HepG2 (cell line): ENCODE data around the gene GADD45B. TPM values are rescaled to one million over a fixed set of nuclear protein-coding genes. Genes with fewer than 3 reads are reported as not detected.
A peak's percentile ranks its signal among the peaks of the same experiment; 100 is the strongest.

Experiments
- ATAC-seq: fragments of 200-7000 bp; cut with Tn5 transposase; 3 replicates; pipeline ENCODE4 v1.9.1; 2020; ENCODE audit warnings: mild to moderate bottlenecking, moderate library complexity
- BruUV-seq: library from RNA; stranded (reverse); fragments of 400-500 nt; replicated peaks from 2 replicates; lab custom pipeline; 2021; lab: Mats Ljungman, UMichigan
- CTCF ChIA-PET: fragments of 300-600 bp; formaldehyde crosslinking; extraction: SDS; loops from one replicate; lab custom pipeline; 2021; ENCODE audit warnings: low total read pairs, inconsistent platforms, low intra/inter-chr PET ratio; lab: Yijun Ruan, JAX
- POLR2A ChIA-PET: fragments of 350-600 bp; sonication (Branson Sonifier 250); formaldehyde crosslinking; loops from one replicate; lab custom pipeline; 2020; ENCODE audit warnings: antibody characterized with exemption, inconsistent platforms; lab: Yijun Ruan, JAX
- DNase-seq: peaks from one replicate; pipeline ENCODE4 v3.0.0-alpha.2; 2015; ENCODE audit warnings: low spot score
- FAIRE-seq: peaks from 3 replicates; lab custom pipeline; 2011; peaks lifted over from hg19 to GRCh38; lab: Jason Lieb, UNC
- H2AFZ ChIP-seq: one replicate; pipeline ENCODE4 v1.6.1; 2011; ENCODE audit warnings: low read length, inconsistent platforms
- H3K27ac ChIP-seq: fragments of 300-600 bp; 3 replicates; pipeline ENCODE4 v1.8.0; 2011; ENCODE audit warnings: mixed run types, mild to moderate bottlenecking, mixed read lengths, low read length, inconsistent platforms; ENCODE audit not compliant: insufficient read depth; ENCODE audit errors: extremely low read length
- H3K27me3 ChIP-seq, 2 experiments: fragments of 200-600 bp in 1 of 2; 2 replicates in 1 of 2; 3 replicates in 1 of 2; pipeline versions ENCODE4 v1.6.0 to v1.8.0; 2011; ENCODE audit warnings: low read length in 2 of 2, mild to moderate bottlenecking in 2 of 2, moderate library complexity in 2 of 2, inconsistent platforms in 1 of 2; ENCODE audit not compliant: insufficient read depth in 2 of 2, control insufficient read depth in 1 of 2
- H3K36me3 ChIP-seq, 2 experiments: fragments of 200-600 bp in 1 of 2; replicated peaks in 1 of 2; 2 replicates in 1 of 2; 3 replicates in 1 of 2; pipeline versions ENCODE4 v1.5.1 to v1.8.0; 2011; ENCODE audit warnings: low read length in 2 of 2, inconsistent platforms in 1 of 2; ENCODE audit not compliant: insufficient read depth in 2 of 2, control insufficient read depth in 1 of 2
- H3K4me1 ChIP-seq: 2 replicates; pipeline ENCODE4 v1.5.1; 2012; ENCODE audit warnings: low read length, inconsistent platforms; ENCODE audit not compliant: insufficient read depth
- H3K4me2 ChIP-seq: 2 replicates; pipeline ENCODE4 v1.6.0; 2011; ENCODE audit warnings: low read depth, low read length, inconsistent platforms
- H3K4me3 ChIP-seq, 3 experiments: fragments of 200-600 bp in 1 of 3; sonication (generic), shearing (Covaris generic) in 1 of 3; replicated peaks in 1 of 3; 2 replicates each; pipeline ENCODE4 v1.5.1; 2011 to 2016; ENCODE audit warnings: low read length in 3 of 3, inconsistent platforms in 2 of 3, low read depth in 2 of 3, mild to moderate bottlenecking in 2 of 3, control low read depth in 1 of 3, mixed read lengths in 1 of 3; ENCODE audit not compliant: insufficient read depth in 1 of 3
- H3K79me2 ChIP-seq: one replicate; pipeline ENCODE4 v1.6.1; 2011; ENCODE audit warnings: low read length, inconsistent platforms; ENCODE audit not compliant: insufficient read depth
- H3K9ac ChIP-seq: 2 replicates; pipeline ENCODE4 v1.6.0; 2011; ENCODE audit warnings: mild to moderate bottlenecking, low read depth, low read length, inconsistent platforms; ENCODE audit not compliant: insufficient read depth
- H3K9me3 ChIP-seq: 2 replicates; pipeline ENCODE4 v1.5.1; 2012; ENCODE audit warnings: mild to moderate bottlenecking, low read length
- H4K20me1 ChIP-seq: 2 replicates; pipeline ENCODE4 v1.6.0; 2011; ENCODE audit warnings: inconsistent platforms, mild to moderate bottlenecking, low read length, moderate library complexity; ENCODE audit not compliant: insufficient read depth
- ATF7 ChIP-seq, 2 experiments: fragments of 450-650 bp in 1 of 2; sonication (generic) in 1 of 2; formaldehyde crosslinking in 1 of 2; IDR thresholded peaks; 2 replicates each; pipeline versions ENCODE4 v1.4.0 to v1.6.1; 2016 to 2020; ENCODE audit warnings: antibody characterized with exemption in 1 of 2, mild to moderate bottlenecking in 1 of 2, missing genetic modification reagents in 1 of 2
- DBP ChIP-seq: sonication (generic); formaldehyde crosslinking; IDR thresholded peaks from 2 replicates; pipeline ENCODE4 v1.4.0; 2020; ENCODE audit warnings: missing genetic modification reagents; ENCODE audit errors: not compliant biosample characterization
- MAZ ChIP-seq, 2 experiments: sonication (generic) in 1 of 2; formaldehyde crosslinking in 1 of 2; IDR thresholded peaks; 2 replicates each; pipeline versions ENCODE4 v1.5.0 to v1.6.1; 2012 to 2020; ENCODE audit warnings: low read depth in 2 of 2, mild to moderate bottlenecking in 2 of 2, borderline replicate concordance in 1 of 2, improper control_type of control experiment in 1 of 2, low read length in 1 of 2, missing genetic modification reagents in 1 of 2, moderate library complexity in 1 of 2
- ONECUT2 ChIP-seq: sonication (generic); formaldehyde crosslinking; IDR thresholded peaks from 2 replicates; pipeline ENCODE4 v1.4.0; 2020; ENCODE audit warnings: missing genetic modification reagents
- ZNF264 ChIP-seq: sonication (generic); formaldehyde crosslinking; IDR thresholded peaks from 2 replicates; pipeline ENCODE4 v1.4.0; 2020; ENCODE audit warnings: missing genetic modification reagents
- ZNF704 ChIP-seq: sonication (generic); formaldehyde crosslinking; IDR thresholded peaks from 2 replicates; pipeline ENCODE4 v1.8.1; 2023; ENCODE audit warnings: mild to moderate bottlenecking, inconsistent platforms, moderate library complexity, missing genetic modification reagents, borderline replicate concordance
- ZNF781 ChIP-seq: sonication (generic); formaldehyde crosslinking; IDR thresholded peaks from 2 replicates; pipeline ENCODE4 v1.5.1; 2020; ENCODE audit warnings: borderline replicate concordance, mild to moderate bottlenecking, missing genetic modification reagents; ENCODE audit errors: not compliant biosample characterization
- ZNF784 ChIP-seq: sonication (generic); formaldehyde crosslinking; IDR thresholded peaks from 2 replicates; pipeline ENCODE4 v1.5.1; 2020; ENCODE audit warnings: missing genetic modification reagents, mild to moderate bottlenecking, borderline replicate concordance
- WGBS: methylation state at CpG from one replicate; pipeline ENCODE4 v1.1.6; 2017; ENCODE audit warnings: low lambda C conversion rate; 5-methylcytosine and 5-hydroxymethylcytosine counted together
- in situ Hi-C: cut with HindIII; loops from 2 replicates; pipeline ENCODE4 v1.10.0; 2017; ENCODE audit warnings: low pct_unique_long_range_greater_than_20kb; ENCODE audit not compliant: extremely low pct_ligation_motif_present
- intact Hi-C: fragments of 100-400 bp; cut with micrococcal nuclease; formaldehyde crosslinking; loops from one replicate; pipeline ENCODE4 v1.10.0; 2022; ENCODE audit not compliant: unreplicated experiment
- polyA plus RNA-seq, 8 experiments: library from polyadenylated mRNA; depleted of rRNA in 3 of 8; stranded (reverse) in 7 of 8; unstranded in 1 of 8; fragments of >200 nt; fragmentation: Illumina TruSeq in 4 of 8; extraction: Trizol in 4 of 8; gene quantifications; 2 replicates each; pipeline versions ENCODE4 v1.2.1 to v1.2.3, GENCODE V29; 2011 to 2016; ENCODE audit warnings: low read depth in 4 of 8, missing spikeins in 1 of 8, mixed read lengths in 1 of 8; ENCODE audit not compliant: insufficient read depth in 1 of 8
- total RNA-seq, 5 experiments: library from RNA; depleted of rRNA; stranded (reverse); fragments of >200 nt; fragmentation: Illumina TruSeq; extraction: Trizol; gene quantifications; 2 replicates each; pipeline ENCODE4 v1.2.3, GENCODE V29; 2016; ENCODE audit warnings: low read depth in 1 of 5
- TF ChIP-seq, protein P1 (sequence below): sonication (generic); formaldehyde crosslinking; IDR thresholded peaks from one replicate; pipeline ENCODE4 v1.5.1; 2020; ENCODE audit warnings: mild to moderate bottlenecking, missing genetic modification reagents; ENCODE audit errors: not compliant biosample characterization

Gene GADD45B
- total and polyA plus RNA-seq, 2 of the 13 experiments (the other 11 are each of a cell fraction or from before 2014, with no cell fraction given): 4.6 to 34.1 TPM

- peak overlapping the region; percentile 79 for H3K4me2 ChIP-seq
- 0 out of 2 replicates have a peak, but pooled peaks have one; percentile 55 for TF ChIP-seq ZNF264 (CRISPR knock-in tag)
- peak; percentile 85 for TF ChIP-seq ONECUT2 (CRISPR knock-in tag)
- no peak for TF ChIP-seq MAZ (IDR thresholded peaks at IDR 0.05; ENCODE audit: borderline replicate concordance, low read depth, low read length)
- no peak for TF ChIP-seq MAZ (CRISPR knock-in tag; IDR thresholded peaks at IDR 0.05; ENCODE audit: low read depth)
- TF ChIP-seq DBP (CRISPR knock-in tag): no peak
- TF ChIP-seq ZNF784 (CRISPR knock-in tag): no peak
- TF ChIP-seq ATF7 (IDR thresholded peaks at IDR 0.05): no peak; the same call in 1 of the 2 replicates
- TF ChIP-seq ATF7 (CRISPR knock-in tag; IDR thresholded peaks at IDR 0.05): peak; percentile 69; the same call in 1 of the 2 replicates
- TF ChIP-seq ZNF704 (CRISPR knock-in tag): no peak
- TF ChIP-seq, protein P1, sequence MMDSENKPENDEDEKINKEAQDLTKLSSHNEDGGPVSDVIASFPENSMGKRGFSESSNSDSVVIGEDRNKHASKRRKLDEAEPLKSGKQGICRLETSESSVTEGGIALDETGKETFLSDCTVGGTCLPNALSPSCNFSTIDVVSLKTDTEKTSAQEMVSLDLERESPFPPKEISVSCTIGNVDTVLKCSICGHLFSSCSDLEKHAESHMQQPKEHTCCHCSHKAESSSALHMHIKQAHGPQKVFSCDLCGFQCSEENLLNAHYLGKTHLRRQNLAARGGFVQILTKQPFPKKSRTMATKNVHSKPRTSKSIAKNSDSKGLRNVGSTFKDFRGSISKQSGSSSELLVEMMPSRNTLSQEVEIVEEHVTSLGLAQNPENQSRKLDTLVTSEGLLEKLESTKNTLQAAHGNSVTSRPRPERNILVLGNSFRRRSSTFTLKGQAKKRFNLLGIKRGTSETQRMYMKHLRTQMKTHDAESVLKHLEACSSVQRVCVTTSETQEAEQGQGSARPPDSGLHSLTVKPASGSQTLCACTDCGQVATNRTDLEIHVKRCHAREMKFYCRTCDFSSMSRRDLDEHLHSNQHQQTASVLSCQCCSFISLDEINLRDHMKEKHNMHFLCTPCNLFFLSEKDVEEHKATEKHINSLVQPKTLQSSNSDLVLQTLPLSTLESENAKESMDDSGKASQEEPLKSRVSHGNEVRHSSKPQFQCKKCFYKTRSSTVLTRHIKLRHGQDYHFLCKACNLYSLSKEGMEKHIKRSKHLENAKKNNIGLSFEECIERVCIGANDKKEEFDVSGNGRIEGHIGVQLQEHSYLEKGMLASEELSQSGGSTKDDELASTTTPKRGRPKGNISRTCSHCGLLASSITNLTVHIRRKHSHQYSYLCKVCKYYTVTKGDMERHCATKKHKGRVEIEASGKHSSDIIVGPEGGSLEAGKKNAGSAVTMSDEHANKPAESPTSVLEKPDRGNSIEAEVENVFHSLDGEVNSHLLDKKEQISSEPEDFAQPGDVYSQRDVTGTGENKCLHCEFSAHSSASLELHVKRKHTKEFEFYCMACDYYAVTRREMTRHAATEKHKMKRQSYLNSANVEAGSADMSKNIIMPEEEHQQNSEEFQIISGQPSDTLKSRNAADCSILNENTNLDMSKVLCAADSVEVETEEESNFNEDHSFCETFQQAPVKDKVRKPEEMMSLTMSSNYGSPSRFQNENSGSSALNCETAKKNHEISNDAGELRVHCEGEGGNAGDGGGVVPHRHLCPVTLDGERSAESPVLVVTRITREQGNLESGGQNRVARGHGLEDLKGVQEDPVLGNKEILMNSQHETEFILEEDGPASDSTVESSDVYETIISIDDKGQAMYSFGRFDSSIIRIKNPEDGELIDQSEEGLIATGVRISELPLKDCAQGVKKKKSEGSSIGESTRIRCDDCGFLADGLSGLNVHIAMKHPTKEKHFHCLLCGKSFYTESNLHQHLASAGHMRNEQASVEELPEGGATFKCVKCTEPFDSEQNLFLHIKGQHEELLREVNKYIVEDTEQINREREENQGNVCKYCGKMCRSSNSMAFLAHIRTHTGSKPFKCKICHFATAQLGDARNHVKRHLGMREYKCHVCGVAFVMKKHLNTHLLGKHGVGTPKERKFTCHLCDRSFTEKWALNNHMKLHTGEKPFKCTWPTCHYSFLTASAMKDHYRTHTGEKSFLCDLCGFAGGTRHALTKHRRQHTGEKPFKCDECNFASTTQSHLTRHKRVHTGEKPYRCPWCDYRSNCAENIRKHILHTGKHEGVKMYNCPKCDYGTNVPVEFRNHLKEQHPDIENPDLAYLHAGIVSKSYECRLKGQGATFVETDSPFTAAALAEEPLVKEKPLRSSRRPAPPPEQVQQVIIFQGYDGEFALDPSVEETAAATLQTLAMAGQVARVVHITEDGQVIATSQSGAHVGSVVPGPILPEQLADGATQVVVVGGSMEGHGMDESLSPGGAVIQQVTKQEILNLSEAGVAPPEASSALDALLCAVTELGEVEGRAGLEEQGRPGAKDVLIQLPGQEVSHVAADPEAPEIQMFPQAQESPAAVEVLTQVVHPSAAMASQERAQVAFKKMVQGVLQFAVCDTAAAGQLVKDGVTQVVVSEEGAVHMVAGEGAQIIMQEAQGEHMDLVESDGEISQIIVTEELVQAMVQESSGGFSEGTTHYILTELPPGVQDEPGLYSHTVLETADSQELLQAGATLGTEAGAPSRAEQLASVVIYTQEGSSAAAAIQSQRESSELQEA (CRISPR knock-in tag): no peak
- TF ChIP-seq ZNF781 (CRISPR knock-in tag): no peak
Measured at GRCh38 chr19:2507109-2507508, 31.2 kb downstream of the GADD45B start.

More at GRCh38 chr19:2507109-2507508, 31.2 kb downstream of the GADD45B start:
- POLR2A ChIA-PET: interaction anchor here (0.6 to 1.7 kb wide), 11 partner anchors 9 to 84 kb away, joined by 3 to 31 read pairs (median 4); partner anchors contain the start of gene GADD45B
- Histone ChIP-seq H3K4me1 (peaks cover 53% of the 10 kb centered on the region), H3K27ac (peak overlapping the region; percentile 33), H3K27me3 (peaks cover 0 to 25% of the 10 kb centered on the region in 2 experiments; a peak in 4 of 5 replicates), H3K36me3 (no peaks in the 10 kb centered on the region), H3K9me3 (no peaks in the 10 kb centered on the region), H2AFZ (no peak overlapping the region), H4K20me1 (no peaks in the 10 kb centered on the region), H3K4me3 (peak overlapping the region in 1 of 3 experiments; percentile 28; a peak in 2 of 6 replicates), H3K9ac (peak overlapping the region; percentile 40; the same call in 1 of the 2 replicates), H3K79me2 (no peaks in the 10 kb centered on the region)
- no TSS peak for BruUV-seq
- in situ Hi-C loops (no loop called here), intact Hi-C loops (no loop called here)
- FAIRE-seq: peak; percentile 52
- peak; percentile 92 for DNase-seq
- 2% methylated on average over 11 of the region's 12 CpGs for WGBS
- peak; percentile 90 for ATAC-seq
- CTCF ChIA-PET: no interaction called here
